ENCODE results near the gene MOB3C.

- TF ChIP-seq CTCF (IDR thresholded peaks at IDR 0.05; ENCODE audit: poor library complexity, severe bottlenecking) (no peak), TAF1 (IDR thresholded peaks at IDR 0.05; ENCODE audit: low read depth) (no peak), EZH2 (IDR thresholded peaks at IDR 0.05; ENCODE audit: borderline replicate concordance, insufficient read depth, low read length, poor library complexity, severe bottlenecking) (no peak)
These were observed 3.5 kb downstream of the MOB3C start for GRCh38 chr1:46612937-46613660.

Measured in neural cell (in vitro differentiated cells).